ENCODE results near the gene NFAT5.

GRCh38 chr16:69721441-69721957, 155.7 kb downstream of the NFAT5 start:
- TF ChIP-seq POLR2AphosphoS5 (IDR thresholded peaks at IDR 0.05; ENCODE audit: low read depth, low read length) (no peak), POLR2A (IDR thresholded peaks at IDR 0.05; ENCODE audit: low read depth, low read length) (no peak)
